ENCODE results near the gene ITPR2. TPM values are rescaled to one million over a fixed set of nuclear protein-coding genes. Genes with fewer than 3 reads are reported as not detected.

ITPR2 gene
- total RNA-seq, 1 donor from 2014 or later: 74.5 TPM

GRCh38 chr12:26429070-26429691, 403.8 kb downstream of the ITPR2 start:
- DNase-seq (no peak), ATAC-seq (ENCODE audit: low read depth) (no peak)
- intact Hi-C loops (cut with micrococcal nuclease): no loop called here
- Mint-ChIP-seq H3K4me1 (peaks cover 7% of the 10 kb centered on the region), H3K4me3 (no peak overlapping the region), H3K36me3 (ENCODE audit: low read depth) (peaks cover 34% of the 10 kb centered on the region), H3K9me3 (no peaks in the 10 kb centered on the region), H3K27me3 (no peaks in the 10 kb centered on the region), H3K27ac (no peak overlapping the region)
- TF ChIP-seq, protein P1, sequence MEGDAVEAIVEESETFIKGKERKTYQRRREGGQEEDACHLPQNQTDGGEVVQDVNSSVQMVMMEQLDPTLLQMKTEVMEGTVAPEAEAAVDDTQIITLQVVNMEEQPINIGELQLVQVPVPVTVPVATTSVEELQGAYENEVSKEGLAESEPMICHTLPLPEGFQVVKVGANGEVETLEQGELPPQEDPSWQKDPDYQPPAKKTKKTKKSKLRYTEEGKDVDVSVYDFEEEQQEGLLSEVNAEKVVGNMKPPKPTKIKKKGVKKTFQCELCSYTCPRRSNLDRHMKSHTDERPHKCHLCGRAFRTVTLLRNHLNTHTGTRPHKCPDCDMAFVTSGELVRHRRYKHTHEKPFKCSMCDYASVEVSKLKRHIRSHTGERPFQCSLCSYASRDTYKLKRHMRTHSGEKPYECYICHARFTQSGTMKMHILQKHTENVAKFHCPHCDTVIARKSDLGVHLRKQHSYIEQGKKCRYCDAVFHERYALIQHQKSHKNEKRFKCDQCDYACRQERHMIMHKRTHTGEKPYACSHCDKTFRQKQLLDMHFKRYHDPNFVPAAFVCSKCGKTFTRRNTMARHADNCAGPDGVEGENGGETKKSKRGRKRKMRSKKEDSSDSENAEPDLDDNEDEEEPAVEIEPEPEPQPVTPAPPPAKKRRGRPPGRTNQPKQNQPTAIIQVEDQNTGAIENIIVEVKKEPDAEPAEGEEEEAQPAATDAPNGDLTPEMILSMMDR (IDR thresholded peaks at IDR 0.05): no peak
- CTCF ChIA-PET: interaction anchor here (0.9 to 7.3 kb wide), 5 partner anchors 26 to 185 kb away, joined by 3 to 37 read pairs (median 4); no protein-coding TSS in a partner anchor
- POLR2A ChIA-PET: no interaction called here

- no peak overlapping the region for H3K4me3 Mint-ChIP-seq
- CTCF ChIA-PET: interaction anchor here (0.6 to 1.4 kb wide), 4 partner anchors 186 to 391 kb away, joined by 3 to 7 read pairs (median 4); no protein-coding TSS in a partner anchor
- H3K36me3 Mint-ChIP-seq (ENCODE audit: low read depth): peaks cover 39% of the 10 kb centered on the region
Measured at GRCh38 chr12:26428420-26428819, 404.6 kb downstream of the ITPR2 start.

DNA sequence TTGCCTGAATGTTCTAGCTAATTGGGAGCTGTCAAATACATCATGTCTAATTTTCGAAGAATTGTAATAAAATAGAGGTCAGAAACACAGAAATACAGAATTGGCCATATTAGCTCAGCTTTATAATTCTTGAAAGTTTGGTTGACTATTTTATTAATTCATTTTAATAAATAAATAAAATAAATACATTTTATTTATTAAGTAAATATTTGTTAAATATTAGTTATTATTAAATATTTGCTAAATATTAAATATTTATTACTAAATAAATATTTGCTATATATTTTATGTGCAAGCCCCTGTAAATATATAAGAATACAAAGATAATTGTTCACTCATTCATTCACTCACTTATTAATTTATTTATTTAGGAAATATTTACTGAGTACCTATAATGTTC, 406.3 kb downstream of the ITPR2 start:
- DNase-seq: no peak
- ATAC-seq (ENCODE audit: low read depth): no peak
- Mint-ChIP-seq H3K4me3 (no peak overlapping the region), H3K27me3 (no peaks in the 10 kb centered on the region), H3K9me3 (no peaks in the 10 kb centered on the region), H3K36me3 (ENCODE audit: low read depth) (peaks cover 31% of the 10 kb centered on the region), H3K4me1 (peaks cover 11% of the 10 kb centered on the region), H3K27ac (no peak overlapping the region)
- CTCF ChIA-PET: interaction anchor here (1.4 to 1.8 kb wide), 2 partner anchors 275 to 307 kb away, joined by 3 to 4 read pairs; no protein-coding TSS in a partner anchor
- TF ChIP-seq, protein P1 (IDR thresholded peaks at IDR 0.05): no peak
- intact Hi-C loops (cut with micrococcal nuclease): no loop called here
- POLR2A ChIA-PET: interaction anchor here (1.2 kb wide), 1 partner anchor 308 kb away, joined by 3 read pairs; no protein-coding TSS in a partner anchor

More at GRCh38 chr12:26428420-26428819, 404.6 kb downstream of the ITPR2 start:
- ATAC-seq (ENCODE audit: low read depth): no peak
- POLR2A ChIA-PET: no interaction called here
- intact Hi-C loops (cut with micrococcal nuclease): no loop called here
- TF ChIP-seq, protein P1 (IDR thresholded peaks at IDR 0.05): no peak
- Mint-ChIP-seq H3K27ac (no peak overlapping the region), H3K27me3 (no peaks in the 10 kb centered on the region), H3K9me3 (no peaks in the 10 kb centered on the region), H3K4me1 (peaks cover 7% of the 10 kb centered on the region)
- DNase-seq: no peak

DNA sequence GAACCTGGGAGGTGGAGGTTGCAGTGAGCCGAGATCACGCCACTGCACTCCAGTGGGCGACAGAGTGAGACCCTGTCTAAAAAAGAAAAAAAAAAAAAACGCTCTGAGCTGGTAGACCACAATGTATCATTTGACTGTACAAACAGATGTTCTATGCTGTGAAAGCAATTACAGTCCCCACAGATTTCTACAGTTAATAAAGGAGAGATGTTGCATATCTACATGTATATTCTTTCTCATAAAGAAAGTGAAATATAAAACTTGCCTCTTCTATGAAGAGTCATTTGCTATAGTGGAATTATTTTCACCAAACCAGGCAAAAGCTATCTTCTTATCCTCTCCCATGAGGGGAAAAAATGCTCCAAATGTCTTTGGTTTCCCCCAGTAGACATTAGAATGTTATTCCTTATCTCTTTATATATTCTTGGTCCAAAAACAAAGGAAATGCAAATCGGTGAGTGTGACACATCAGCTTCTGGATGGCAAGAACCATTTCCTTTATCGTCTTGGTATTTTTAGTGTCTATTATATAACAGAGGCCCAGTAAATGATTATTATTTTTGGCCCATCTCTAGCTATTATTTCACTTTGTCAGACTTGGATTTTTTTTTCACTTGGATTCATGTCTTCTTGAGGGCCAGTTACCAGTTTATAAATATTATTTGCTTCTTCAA, 407.3 kb downstream of the ITPR2 start:
- ATAC-seq (ENCODE audit: low read depth): peak; percentile 54
- no peaks in the 10 kb centered on the region for H3K9me3 Mint-ChIP-seq
- POLR2A ChIA-PET: interaction anchor here (0.7 to 1.2 kb wide), 4 partner anchors 269 to 406 kb away, joined by 3 to 5 read pairs (median 4); partner anchors contain the start of gene BHLHE41

More for the DNA sequence above, 407.3 kb downstream of the ITPR2 start:
- peaks cover 11% of the 10 kb centered on the region for H3K4me1 Mint-ChIP-seq
- intact Hi-C loops (cut with micrococcal nuclease): no loop called here
- H3K27me3 Mint-ChIP-seq: no peaks in the 10 kb centered on the region
- H3K27ac Mint-ChIP-seq: peak overlapping the region; percentile 61
- peaks cover 34% of the 10 kb centered on the region for H3K36me3 Mint-ChIP-seq (ENCODE audit: low read depth)
- CTCF ChIA-PET: interaction anchor here (1.4 to 1.8 kb wide), 2 partner anchors 276 to 306 kb away, joined by 3 to 4 read pairs; no protein-coding TSS in a partner anchor
- TF ChIP-seq, protein P1 (IDR thresholded peaks at IDR 0.05): no peak
- DNase-seq: no peak
- peak overlapping the region; percentile 44 for H3K4me3 Mint-ChIP-seq

Data from activated B cell treated with CpG ODN at 0.5 μM for 24 hours (primary cell).